GM21619 (cell line): ENCODE measurements around the gene CRIM1.
"Not testable (repeated sequence)": the region's sequence is repeated elsewhere in the genome, so short reads cannot be mapped to it uniquely, and the experiment has no call there.

ENCODE experiments used
- ATAC-seq: cut with Tn5 transposase; IDR thresholded peaks from one replicate; pipeline ENCODE4 v1.9.1; 2021; ENCODE audit not compliant: unreplicated experiment

CRIM1 gene

DNA sequence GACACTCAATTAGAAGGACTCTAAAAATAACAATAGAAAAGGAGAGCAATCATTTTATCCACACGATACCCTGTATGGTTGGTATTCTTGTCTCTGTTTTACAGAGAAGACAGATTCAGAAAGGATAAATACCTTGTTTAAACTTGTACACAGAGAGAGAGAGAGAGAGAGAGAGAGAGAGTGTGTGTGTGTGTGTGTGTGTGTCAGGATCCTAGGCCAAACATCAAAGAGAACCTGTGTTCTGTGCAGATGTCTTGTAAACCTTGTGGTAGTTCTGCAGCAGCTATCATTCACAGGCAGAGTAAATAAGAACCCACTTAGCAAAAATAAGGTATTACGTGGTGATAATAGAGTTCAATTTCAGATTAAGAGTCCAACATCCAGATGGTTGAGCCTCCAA, 4.3 kb upstream of the CRIM1 start:
- no peak for ATAC-seq

DNA sequence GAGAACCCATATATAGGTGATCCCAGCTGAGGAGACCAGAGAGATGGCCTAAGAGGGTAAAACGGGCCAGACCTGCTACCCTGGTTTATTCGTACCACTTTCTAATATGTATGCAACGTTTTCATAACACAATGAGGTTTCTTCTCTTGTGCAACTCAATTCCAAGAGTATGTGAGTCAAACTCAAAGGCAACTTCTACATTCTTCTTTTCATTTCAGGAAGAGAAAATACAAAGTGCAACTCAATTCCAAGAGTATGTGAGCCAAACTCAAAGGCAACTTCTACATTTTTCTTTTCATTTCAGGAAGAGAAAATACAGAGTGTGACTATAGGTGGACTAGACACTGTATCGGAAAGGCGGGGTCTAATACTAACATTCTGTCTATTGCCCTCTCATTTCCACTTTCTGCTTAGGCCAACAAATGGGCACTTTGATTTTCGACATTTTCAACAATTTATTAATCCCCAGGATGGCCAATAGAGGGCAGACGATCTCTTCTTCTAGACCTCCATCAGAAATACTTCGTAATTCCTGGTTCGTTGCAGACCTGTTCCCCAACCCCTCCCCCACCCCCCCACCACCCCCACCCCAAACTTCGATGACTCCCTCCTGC, 3.7 kb upstream of the CRIM1 start:
- ATAC-seq, result no peak

DNA sequence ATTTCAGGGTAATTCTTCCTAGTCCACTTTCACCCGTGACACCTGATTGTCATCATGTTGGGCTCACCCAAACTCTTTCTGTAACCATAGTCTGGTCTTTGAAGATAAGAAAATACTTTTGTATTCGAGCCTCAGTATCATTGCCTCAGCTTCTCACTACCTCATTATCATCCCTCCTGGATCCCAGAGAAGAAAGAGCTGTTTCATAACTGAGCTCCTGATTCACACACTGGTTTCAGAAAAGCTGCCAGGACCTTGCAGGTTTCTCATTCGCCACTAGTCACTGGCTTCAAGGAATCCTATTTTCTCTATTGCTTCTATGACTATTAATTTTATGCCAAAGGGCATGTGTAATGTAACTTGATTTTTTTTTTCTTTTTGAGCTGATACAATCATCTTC, 2.9 kb upstream of the CRIM1 start:
- ATAC-seq, result no peak

DNA sequence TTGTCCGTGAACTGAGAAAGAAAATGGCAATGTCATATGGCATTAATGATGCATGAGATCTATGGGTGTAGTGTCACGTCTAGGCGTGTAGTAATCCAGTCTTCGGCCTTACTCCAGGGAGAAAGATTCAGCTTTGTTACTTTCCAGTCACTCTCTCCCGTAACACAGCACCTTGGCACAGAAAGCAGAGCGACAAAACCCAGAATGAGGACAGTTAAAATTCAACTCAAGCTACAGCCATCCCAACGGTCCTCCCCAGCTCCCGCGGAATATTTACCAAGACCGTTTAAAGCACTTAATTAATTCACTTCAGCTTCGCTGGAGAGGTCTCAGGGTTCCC, 797 bp upstream of the CRIM1 start:
- ATAC-seq, result no peak

DNA sequence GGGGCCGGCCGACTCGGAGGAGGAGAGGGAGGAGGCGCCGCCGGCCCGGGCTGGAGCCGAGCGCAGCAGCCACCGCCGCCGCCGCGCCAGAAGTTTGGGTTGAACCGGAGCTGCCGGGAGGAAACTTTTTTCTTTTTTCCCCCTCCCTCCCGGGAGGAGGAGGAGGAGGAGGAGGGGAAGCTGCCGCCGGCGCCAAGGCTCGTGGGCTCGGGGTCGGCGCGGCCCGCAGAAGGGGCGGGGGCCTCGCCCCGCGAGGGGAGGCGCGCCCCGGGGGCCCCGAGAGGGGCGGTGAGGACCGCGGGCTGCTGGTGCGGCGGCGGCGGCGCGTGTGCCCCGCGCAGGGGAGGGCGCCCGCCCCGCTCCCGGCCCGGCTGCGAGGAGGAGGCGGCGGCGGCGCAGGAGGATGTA, 316 bp downstream of the CRIM1 start:
- peak; percentile 19 for ATAC-seq

DNA sequence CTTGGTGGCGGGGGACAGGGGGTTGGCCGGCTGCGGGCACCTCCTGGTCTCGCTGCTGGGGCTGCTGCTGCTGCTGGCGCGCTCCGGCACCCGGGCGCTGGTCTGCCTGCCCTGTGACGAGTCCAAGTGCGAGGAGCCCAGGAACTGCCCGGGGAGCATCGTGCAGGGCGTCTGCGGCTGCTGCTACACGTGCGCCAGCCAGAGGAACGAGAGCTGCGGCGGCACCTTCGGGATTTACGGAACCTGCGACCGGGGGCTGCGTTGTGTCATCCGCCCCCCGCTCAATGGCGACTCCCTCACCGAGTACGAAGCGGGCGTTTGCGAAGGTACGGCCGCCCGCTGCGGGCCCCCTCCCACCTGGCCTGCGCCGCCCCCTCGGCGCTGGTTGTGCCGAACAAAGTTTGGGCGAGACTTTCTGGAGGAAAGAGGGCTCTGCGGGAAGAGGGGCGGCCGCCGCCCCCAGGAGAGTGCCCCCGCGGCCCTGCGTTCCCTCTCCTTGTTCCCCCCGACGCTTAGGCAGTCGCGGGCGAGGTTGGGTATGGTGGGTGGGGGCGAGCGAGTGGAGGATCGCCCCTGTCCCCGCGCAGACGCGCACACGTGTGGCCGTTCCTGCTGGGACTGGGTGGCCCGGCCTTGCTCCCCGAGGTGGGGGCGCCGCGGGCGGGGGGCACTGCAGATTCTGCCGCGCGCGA, 866 bp downstream of the CRIM1 start:
- ATAC-seq, result no peak

DNA sequence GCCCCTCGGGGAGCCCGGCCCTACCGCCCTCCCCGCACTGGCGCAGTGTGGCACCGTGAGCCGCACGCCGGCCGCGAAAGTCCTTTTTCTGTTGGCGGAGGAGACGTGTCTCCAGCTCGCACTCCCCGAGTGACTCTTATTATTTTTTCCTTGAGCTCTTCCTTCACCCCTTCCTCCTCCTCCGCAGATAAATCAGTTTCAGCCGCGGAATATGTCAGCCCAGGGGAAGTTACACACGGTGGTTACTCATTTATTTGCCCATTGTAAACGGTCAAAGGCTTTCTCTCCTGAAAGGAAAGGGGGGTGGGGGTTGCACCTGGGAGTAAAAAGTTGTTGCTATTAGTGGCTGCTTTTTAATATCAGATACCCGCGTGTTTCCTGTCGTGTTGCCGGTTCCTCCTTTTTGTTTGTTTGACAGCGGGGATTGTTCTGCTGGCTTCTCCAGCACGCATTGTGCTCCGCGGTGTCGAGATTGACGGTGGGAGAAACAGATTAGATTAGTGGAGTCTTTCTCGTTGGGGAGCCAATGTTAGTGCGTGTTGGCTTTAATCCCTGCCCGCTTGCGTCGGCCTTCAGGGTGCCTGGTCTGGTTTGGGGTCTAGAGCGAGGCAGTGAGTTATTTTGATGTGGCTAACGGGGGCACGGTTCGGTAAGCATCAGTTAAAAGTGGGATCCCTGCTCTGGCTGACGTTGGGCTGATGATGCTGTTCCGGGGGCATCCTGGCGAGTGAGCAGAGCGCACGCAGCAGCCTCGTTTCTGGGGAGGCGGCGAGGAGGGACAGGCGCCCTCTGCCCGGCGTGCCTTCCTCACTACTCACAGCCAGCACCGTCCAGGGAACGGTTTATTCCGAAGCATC, 1.6 kb downstream of the CRIM1 start:
- ATAC-seq, result peak; percentile 32

DNA sequence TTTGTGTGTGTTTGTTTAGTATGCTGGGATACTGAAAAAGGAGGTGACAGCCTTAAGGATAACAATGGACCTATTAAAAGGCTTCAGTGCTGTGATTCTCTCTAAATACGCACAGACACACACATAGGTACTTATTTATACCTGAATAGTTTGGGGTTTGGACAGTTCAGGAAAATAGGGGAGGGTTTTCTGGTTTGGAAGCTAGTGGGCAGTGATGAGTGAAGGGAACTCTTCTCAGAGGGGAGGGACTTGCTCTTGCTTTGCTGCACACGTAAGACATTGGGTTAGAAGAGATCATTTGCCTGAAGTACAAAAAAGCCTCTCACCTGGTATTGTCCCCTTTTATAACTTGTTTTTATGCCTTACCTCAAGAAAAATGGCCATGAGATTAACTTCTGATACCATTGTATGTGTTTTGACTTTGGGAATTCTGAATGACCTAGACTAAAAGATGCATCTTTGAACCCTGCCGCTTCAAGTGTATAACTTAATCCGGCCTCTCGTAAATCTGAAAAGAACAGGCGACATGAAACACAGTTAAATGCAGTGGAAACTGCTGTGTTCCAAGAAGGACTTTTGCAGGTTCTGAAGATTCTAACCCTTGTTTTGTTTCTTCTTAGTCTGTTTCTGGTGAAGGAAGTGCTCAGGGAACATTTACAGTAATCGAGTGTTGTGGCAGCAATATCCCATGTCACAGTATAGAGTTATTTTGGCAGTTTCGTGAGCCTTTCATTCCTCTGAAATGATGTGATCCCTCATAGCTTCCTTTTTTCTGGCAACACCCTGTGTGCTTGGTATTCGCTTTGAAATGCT, 2.5 kb downstream of the CRIM1 start:
- peak; percentile 24 for ATAC-seq

DNA sequence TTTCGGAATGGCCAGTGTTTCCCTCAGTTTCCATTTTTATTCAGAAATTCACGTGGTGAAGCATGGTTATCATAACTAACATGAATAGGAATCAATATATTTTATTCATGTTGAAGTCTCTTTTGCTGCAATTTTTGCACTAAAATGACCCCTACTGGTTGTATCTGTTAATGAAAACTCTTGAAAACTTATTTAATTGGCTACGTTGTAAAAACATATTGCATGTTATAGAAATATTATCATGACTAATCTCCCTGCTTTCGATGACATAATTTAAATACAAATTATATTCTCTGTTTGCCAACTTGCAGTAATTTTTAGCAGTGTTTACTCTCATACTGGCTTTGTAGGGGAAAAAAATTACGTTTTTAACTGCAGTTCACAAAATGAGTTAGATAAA, 3.5 kb downstream of the CRIM1 start:
- ATAC-seq, result no peak

DNA sequence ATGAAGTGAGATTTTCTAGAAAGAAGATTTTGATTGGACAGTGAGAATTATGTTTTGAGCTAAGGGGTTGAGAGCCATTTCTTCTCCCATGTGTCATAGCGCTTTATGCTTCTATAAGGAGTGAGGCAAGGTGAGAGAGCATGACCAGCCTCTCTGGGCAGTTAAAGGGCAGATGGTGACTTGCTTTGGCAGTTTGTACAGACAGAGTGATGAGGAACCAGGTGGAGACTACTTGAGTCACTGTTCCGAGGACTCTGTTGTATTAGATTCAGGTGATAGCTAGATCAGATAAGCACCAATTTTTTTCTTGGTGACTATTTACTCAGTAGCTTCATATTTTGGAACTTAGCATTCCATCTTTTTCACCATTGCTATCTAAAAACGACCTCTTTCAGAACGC, 4.5 kb downstream of the CRIM1 start:
- ATAC-seq, result no peak

DNA sequence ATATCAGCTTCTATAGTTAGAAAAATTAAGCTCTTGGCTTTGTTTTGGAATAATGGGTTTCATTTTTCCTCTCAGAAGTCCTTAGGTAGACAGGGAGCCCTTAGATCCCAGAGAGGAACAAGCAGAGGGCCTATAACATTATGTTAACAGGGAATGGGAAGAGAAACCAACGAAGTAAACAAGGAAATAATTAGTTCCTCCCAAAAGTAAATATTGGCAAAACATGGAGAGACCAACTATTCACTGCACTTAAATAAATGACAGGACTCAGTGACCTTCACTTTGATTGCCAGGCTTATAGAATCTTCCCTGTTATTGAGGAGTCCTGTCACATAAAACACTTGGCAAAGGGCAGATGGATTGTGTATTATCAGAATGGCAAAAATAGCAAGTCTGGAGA, 5.3 kb downstream of the CRIM1 start:
- no peak for ATAC-seq

DNA sequence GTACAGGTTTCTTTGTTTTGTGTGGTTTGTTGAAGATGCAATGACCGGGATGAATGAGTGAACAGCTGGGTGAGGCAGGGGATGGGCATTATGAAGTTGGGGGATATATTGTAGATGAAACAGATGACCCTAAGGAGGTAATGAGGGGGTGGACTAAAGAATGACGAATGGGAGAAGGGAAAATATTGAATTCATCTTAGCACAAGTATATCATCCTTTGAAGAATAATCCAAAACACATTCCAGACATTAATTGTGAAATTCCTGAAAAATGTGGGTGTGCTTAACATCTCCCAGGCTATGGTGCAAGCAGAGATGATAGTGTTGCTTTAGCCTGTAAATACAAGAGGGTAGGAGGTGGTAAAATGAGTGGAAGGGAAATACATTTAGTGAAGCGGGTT, 5.8 kb downstream of the CRIM1 start:
- no peak for ATAC-seq

DNA sequence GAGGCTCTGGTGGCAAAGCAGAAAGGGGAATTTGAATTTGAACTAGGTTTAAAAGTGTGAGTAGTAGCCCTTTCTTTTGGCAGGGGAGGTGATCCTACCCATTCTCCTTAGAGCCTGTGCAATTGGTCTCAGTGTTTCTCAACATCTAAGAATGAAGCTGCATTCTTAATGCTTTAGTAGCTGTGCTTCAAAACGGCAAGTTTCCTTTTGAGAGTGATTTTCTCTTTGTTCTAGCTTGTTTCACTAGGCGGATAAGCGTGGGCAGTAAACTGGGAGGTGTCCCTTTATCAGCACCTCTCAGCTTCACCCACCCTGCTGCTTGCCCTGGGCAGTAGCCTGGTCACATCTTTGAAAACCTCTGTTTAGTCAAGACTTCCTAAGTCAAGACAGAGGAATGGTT, 6.7 kb downstream of the CRIM1 start:
- no peak for ATAC-seq

DNA sequence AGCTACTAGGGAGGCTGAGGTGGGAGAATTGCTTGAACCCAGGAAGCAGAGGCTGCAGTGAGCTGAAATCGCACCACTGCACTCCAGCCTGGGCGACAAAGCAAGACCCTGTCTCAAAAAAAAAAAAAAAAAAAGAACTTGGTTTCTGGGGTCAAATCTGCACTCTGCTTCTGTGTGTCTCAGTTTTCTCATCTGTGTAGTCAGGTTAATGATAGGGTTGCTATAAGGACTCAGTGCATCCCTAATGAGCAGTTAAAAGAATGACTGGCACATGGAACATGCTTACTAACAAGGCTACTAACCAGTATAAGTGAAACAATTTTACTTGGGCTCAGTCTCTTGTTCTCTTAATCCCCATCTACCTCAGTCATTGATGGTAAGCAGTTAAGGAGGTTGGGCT, 7.5 kb downstream of the CRIM1 start:
- not testable (repeated sequence) for ATAC-seq

DNA sequence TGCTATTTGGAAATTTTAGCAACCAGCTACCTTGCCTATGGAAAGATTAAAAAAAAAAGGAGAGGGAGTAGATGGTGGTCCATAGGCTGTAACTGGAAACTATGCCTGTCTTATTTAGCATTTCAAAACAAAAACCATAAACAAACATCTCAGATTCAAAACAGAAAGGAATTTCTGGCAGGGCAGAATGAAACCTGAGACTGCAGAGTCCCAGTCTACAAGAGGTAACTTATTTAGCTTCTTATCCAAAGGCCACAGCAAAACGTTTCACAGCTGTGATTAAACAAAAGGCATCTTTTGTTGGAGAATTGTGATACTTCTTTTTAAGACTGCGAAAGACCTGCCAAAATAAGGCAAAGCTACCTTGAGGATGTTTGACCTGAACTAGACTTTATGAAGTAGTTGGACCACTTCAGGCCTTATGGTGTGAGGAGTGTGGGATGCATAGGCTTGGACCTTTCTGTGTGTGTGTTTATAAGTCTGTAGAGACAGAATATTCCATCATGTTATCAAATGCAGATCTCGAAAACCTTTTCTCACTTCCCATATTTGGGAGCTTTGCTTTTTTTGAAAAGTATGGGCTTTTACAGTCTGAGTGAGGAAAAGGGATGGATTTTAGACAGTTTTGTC, 11.0 kb downstream of the CRIM1 start:
- ATAC-seq, result no peak

DNA sequence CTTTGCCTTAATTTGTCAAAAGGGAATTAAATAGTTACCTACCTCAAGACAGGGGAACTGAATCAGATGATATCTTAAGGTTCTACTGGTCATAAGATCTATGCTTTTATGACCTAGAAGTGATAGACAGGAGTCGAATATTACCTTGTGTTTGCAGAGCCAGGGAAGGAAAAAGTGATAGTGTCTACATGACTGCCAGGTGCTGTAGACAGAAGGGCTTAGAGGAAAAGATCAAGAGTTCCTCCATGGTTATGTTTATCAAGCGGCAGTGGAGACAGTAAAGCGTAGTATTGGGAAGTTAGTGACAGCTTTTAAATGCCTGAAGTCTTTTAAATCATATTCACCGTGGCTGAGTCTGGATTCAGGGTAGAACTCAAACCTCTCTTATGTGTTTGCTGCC, 11.9 kb downstream of the CRIM1 start:
- ATAC-seq, result no peak

DNA sequence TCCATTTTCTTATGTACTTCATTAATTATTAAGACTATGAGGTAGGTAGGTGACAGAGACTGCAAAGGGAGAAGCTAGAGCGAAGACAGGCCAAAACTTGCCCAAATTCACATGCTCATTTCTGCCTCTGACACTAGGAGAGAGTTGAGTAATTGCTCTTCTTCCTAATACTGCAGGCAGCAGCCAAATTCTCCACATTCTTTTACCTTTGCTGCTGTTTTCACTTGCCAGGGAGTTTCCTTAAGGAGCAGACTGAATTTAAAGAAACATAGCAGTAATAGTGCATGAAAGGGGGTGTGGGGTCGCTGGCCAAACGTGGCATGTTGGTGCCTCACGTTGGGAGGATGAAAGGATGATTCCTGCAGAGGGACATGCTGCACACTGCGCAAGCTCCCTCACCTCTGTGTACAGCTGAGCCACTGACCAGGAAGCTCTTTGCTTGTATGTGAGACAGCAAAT, 12.3 kb downstream of the CRIM1 start:
- no peak for ATAC-seq

DNA sequence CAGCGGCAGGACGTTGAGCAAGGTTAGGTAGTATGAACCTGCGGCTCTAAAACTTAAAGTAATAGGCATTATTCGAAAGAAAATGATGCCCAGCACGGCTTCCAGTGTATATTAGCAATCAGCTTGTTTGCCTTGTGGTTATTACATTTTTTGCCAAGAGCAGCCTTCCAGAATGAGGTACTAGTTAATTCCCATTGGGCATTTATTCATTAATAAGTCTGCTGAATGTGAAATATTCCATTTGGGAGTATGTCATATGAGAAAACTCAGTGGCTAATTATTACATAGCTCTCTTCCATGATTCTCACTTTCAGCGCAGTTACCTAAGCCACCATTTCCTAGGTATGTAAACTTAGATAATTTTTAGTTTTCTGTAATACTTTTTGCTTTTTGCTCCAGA, 12.9 kb downstream of the CRIM1 start:
- no peak for ATAC-seq

DNA sequence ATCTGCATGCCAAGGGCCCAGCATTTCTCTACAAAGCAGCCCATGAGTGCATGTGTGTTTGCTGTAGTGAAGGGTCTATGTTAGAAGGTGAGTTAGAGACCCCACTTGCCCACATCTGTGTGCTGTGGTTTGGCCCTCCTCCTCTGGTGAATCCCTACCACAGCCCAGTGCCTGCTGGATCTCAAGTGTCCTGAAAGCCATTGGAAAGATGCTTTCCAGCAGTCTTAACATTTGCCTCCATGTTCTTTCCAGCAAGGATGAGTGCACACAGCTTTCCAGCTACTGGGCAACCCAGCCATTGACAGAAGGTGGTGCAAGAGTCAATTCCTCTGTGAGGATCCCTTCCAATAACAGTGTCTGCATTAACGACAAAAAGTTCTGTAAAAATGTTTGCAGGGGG, 13.6 kb downstream of the CRIM1 start:
- ATAC-seq, result no peak

DNA sequence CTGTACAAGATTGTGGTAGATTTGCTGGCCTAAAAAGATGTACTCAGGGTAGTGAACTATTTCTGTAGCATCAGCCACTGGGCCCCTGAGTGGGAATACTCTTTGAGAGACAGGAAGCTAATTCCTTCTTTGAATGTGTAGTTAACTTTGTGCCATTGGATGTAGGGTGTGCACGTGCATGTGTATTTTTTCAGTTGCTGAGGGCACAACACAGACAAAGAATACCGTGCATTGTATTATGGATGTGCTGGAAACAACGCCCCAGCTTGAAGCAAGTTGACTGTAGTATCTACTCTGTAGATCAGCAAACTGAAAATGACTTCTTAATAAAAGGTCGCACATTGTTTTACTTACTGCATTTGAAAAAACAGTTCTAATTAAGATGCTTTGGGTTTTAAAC, 14.1 kb downstream of the CRIM1 start:
- no peak for ATAC-seq

DNA sequence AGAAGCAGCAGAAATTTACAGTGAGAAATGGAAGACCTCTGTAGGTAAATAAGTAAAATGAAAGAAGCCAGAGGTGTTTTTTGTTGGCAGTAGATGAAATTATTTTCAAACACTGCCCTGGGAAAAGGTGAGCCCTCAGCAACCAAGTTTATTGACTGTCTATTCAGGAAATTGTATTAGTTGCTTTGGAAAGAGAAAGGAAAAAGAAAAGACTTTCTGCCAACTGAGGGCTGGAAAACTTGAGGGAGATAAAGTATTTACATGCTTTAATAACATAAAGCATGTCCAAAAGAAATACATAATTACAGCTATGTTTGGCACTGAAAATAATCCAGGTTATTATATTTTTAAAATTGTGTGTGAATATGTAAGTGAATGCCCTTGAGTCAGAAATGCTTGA, 14.7 kb downstream of the CRIM1 start:
- ATAC-seq, result no peak
